SW480 (cell line): ENCODE measurements around the gene DGLUCY.
"Not testable (repeated sequence)": the region's sequence is repeated elsewhere in the genome, so short reads cannot be mapped to it uniquely, and the experiment has no call there.

Source experiments
- DNase-seq: peaks from one replicate; pipeline ENCODE4 v3.0.0-alpha.2; 2016; ENCODE audit warnings: low spot score

Gene DGLUCY

DNA sequence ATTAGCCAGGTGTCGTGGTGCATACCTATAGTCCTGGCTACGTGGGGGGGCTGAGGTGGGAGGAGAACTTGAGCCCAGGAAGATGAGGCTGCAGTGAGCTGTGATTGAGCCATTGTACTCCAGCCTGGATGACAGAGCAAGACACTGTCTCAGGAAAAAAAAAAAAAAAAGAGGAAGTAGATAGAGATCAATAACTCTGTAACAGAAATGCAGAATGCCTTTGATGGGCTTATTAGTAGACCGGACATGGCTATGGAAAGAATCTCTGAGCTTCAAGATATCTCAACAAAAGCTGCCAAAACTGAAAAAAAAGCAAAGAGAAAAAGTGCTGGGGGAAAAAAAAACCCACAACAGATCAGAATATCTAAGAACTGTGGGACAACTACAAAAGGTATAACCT is 93.1 kb downstream of the DGLUCY start:
- no peak for DNase-seq

DNA sequence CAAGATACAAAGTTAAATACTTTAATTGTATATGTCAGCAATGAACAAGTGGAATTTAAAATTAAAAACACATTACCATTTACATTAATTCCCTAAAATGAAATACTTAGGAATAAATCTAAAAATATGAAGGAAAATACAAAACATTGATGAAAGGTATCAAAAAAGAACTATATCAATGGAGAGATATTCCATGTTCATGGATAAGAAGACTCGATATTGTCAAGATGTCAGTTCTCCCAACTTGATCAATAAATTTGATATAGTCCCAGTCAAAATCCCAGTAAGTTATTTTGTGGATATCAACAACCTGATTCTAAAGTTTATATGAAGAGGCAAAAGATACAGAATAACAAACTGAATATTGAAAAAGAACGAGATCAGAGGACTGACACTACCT is 97.1 kb downstream of the DGLUCY start:
- DNase-seq: no peak

DNA sequence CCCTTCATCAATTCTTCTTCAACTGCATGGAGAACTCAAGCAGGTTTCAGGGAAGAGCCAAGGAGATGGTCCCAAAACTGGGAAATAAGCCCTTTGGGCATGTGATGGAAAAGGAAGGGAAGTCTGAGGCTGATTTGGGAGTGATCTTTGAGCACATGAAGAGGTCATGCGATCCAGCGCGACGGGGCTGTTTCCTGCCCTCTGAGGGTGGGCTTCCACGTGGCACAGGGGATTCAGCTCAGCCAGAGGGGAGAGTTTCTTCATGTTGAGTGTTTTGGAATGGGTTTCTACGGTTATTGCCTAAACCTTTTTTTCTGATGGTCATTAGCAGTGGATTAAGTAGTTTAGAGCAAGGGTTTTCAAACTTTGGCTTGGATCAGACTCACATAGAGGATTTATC is 100.4 kb downstream of the DGLUCY start:
- no peak for DNase-seq

DNA sequence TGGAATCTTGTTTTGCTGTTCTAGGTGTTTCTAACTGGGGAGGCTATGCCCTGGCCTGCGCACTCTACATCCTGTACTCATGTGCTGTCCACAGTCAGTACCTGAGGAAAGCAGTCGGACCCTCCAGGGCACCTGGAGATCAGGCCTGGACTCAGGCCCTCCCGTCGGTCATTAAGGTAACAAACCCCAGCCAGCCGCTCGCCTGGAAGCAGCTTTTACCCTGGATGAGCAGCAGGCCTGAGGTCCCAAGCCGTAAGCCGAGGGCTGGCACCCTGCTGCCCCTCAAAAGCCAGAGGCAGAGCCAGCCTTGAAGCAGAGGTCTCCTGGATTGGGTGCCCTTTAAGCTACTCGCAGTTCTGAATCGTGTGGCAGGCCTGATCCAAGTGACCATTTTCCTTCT is 101.5 kb downstream of the DGLUCY start:
- DNase-seq: no peak

DNA sequence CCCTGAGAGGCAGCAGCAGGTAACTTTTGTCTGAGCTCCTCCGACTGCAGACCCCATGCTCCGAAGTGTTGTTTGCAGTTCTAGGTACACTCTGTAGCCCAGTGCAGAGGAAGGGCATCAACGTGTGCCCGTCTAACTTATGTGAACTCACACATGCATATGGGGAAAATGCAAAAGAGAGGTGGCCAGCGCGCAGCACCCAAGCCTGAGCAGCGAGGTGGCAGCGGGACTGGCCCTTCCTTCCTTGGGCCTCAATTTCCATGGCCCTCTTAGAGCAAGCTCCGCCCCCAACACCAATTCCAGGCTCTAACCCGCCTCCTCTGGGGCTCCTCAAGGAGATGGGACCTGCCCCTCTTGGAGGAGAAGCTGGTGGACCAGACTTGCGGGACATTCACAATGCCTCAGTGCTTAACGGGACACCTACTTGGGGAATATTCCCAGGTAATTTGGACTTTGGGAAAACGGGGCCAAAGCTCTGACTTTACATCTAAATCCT is 102.9 kb downstream of the DGLUCY start:
- no peak for DNase-seq

DNA sequence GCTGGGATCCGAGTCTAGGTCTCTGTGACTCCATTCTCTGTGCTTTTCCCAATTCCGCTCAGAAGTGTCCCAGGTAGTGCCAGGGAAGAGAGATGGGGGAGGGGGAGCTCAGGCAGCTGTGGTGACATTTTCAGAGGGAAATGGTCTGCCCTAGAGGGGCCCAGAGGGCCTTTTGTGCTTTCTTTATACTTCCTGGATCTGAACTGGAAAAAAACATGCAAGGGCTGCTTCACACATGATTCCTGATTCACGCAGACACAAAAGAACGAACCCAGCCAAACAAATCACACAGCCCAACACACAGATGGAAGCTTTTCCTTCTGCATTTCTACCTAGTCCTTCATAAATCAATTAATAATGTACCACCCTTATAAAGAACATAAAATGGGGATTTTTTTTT is 104.1 kb downstream of the DGLUCY start:
- DNase-seq: no peak

DNA sequence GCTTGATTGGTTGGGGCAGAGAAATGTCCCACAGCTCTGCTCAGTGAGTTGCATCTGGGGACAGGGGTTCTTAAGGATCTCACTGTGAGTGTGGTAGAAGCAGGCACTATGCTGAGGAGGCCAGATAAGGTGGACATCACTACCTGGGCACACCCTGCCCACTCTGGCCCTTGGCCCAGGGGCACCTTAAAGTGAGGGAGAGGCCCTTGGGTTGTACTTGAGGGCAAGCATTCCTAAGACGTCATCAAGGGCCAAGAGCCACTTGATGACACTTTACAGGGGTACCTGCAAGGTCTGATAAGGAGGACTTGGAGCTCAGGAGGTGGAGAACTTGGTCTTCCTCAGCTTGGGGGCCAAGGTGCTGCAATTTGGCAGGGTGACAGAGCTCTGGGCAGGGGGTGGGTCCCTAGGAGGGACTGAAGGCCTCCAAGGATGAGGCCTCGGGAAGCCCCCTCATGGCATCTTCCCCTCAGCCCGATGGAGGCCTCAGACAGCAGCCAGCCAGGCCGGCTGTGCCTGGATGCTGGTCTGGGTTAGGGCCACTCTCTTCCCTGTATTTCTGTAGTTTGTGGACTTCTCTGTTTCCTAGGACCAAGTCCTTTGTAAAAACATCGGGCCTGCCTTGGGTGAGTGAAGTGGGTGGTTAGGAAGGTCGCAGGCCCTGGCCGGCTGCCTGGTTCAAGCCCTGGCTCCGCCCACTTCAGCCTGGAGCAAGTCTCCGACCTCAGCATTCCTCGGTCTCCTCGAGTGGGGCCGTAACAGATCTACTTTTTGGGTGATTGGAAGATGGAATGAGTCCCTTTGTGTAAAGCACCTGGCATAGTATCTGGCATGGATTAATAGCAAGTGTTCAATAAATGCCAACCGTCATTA is 105.9 kb downstream of the DGLUCY start:
- no peak for DNase-seq

DNA sequence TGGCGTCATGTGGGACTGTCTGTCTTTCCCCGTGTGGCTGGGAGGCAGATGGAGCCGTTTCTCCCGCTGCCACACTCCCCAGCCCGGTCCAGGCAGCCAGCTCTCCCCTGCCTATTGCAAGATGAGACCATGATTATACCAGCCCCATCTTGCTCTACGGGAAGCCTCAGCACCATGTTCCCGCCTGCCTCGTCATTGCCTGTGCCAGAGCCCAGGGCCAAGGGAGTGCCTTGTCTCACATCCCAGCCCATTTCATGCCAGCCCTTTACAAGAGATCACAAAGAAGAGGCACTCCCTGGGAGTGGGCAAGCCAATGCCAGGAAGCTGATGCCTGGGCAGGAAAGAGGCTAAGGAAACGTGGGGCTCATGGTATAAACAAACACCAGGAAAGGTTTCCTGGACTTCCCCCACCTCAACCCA is 106.7 kb downstream of the DGLUCY start:
- DNase-seq: no peak

DNA sequence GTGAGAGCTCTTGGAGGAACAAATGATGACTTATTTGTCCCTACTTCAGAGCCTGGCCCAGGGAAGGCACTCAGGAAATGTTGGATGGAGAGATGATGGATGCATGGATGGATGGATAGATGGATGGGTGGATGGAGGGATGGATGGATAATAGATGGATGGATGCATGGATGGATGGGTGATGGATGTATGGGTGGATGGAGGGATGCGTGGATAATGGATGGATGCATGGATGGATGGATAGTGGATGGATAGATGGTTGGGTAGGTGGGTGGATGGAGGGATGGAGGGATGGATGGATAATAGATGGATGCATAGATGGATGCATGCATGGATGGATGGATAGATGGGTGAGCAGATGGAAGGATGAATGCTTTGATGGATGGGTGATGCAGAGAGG is 107.4 kb downstream of the DGLUCY start:
- no peak for DNase-seq

DNA sequence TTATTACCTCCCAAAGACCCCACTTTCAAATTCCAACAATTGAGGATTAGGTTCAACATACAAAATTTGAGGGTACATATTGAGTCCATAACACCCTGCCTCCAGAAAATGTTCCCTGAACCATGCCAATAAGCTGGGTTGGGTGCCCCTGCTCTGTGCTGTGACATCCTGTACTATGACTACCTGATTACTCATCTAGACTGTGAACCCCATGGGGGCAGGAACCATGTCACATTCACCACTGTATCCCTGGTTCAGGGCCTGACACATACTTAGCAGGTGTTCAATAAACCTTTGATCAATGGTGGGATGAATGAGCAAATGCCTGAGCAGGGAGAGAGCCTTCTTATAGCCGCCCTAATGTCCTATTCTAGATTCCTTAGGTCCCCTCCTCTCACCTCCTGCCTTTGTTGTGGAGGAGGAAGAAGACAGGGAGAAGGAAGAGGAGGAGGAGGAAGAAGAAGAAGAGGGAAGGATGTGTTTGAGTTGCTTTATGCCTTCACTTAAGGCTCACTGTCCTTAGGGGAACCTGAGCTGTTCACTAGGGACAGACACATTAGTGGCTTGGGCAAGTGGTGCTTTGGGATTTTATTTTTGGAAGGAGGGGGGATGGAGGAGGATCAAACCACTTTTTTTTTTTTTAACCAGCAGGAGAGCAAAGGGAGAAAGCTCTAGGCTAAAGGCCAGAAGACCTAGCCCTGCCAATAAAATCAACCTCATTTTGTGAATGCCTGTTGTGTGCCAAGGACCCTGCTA is 109.3 kb downstream of the DGLUCY start:
- DNase-seq: no peak

DNA sequence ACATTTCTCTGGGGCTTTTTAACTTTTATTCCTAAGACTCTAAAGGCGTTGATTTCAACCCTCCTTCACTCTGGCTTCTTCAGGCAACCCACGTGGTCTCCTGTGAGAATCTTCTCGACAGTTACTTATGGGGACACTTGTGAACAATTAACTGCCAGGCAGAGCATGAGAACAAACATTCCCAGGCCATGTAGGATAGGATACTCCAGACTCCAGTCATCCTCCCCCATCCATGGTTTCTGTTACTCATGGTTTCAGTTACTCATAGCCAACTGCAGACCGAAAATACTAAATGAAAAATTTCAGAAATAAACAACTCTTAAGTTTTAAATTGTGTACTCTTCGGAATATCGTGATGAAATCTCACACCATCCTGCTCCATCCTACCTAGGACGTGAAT is 111.2 kb downstream of the DGLUCY start:
- DNase-seq: no peak

DNA sequence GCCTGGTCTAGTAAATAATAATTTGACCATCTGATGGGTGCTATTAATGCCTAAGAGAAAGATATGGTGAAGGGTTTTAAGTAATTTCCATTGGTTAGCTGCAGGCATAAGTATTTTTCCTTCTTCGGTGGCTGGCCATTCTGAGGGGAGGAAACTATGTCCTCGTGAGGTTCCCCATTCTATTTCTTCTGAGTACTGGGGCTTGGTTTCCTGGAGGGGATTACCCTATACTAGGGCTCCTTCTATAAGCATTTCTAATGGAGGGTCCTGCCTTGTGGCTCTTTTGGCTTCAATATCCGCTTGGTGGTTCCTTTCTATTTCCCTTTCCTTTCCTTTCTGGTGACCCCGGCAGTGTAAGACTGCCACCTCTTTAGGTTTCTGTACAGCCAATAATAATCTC is 112.5 kb downstream of the DGLUCY start:
- DNase-seq: not testable (repeated sequence)

DNA sequence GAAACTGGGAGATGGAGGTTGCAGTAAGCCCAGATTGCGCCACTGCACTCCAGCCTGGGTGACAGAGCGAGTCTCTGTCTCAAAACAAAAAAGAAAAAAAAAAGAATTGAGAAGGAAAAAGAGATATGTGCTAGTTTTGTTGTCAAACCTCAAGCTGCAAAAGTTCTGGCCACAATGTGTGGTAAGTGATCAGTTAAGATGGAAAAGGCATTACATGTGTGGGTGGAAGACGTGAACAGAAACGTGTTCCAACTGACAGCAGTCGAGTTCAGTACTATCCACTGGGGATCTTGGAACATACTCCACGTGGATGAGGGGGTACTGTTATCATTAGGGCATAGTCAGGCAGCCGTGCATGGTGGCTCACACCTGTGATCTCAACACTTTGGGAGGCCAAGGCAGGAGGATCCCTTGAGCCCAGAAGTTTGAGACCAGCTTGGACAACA is 113.3 kb downstream of the DGLUCY start:
- no peak for DNase-seq

DNA sequence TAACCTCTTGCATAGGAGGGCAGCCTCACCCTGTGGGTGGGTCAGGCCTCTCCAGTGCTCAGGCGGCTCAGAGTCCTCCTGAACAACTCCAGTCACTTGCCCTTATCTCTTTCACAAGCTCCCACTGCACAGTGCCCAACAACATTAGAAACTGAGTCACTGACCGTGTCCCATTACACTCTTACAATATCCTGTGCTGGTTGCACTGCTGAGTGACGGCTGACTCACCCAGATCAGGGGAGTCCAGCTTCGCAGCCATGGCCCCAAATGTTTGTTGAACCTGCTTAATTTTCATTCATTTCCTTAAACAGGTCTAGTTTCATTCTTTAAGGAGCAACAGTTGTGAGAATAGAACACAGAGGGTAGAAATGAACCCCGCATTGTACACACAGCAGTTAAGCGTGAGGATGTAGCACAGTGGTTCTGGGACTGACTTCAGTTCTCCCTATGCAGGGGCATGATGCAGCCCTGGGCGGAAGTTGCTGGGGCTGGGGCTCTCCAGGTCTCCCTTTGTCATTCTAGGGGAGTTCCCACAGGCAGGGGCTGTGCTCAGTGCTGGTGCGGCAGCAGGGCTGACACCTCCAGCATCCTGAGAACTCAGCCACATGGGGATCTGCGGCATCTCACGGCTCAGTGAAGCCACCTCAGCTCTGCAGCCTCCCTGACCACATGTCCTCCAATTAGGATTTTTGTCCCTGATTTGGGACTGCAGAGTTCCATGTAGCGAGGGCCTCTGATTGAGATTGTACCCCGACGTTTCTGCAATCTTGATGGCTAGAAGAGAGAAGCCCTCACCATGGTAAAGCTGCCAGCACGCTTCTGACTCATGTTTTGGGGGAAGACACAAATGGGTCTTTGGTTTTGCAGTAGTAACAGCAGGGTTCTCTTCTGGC is 114.5 kb downstream of the DGLUCY start:
- DNase-seq: no peak

DNA sequence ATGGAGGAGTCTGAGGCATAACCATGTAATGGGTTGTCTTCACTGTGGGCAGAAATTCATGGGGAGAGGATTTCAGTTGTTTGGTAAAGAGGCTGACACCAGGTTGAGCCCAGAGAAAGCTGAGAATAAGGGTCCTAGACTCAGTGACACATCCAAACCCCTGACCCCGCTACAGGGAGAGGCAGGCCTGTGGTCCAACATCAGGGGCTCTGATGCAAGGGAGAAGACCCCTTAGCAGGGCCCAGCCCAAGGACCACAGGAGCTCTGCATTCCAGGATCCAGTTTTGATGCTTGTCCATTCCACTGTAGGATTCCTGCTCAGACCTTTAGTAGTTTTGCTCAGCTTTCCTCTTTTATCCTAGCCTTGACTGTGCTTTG is 115.1 kb downstream of the DGLUCY start:
- DNase-seq: no peak

DNA sequence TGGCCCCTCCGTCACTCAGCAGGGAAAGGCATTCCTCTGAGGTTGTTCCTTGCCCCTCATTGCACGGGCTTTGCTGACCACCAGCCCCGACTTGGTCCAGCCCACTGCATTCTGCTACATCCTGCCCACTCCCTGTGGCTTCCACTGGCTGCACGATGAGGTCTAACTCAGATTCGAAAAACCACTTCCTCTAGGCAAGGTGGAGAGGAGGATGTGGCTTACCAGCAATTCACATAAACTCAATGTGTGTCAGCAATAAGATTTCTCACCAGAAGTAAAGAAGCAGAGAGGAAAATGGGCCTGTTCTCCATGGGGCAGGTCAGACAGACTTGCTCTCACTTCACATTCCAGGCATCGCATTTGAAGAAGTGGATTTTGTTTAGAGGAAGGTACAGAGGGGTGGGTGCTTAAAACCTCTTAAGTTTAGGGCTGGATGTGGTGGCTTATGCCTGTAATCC is 115.9 kb downstream of the DGLUCY start:
- peak; percentile 58 for DNase-seq

DNA sequence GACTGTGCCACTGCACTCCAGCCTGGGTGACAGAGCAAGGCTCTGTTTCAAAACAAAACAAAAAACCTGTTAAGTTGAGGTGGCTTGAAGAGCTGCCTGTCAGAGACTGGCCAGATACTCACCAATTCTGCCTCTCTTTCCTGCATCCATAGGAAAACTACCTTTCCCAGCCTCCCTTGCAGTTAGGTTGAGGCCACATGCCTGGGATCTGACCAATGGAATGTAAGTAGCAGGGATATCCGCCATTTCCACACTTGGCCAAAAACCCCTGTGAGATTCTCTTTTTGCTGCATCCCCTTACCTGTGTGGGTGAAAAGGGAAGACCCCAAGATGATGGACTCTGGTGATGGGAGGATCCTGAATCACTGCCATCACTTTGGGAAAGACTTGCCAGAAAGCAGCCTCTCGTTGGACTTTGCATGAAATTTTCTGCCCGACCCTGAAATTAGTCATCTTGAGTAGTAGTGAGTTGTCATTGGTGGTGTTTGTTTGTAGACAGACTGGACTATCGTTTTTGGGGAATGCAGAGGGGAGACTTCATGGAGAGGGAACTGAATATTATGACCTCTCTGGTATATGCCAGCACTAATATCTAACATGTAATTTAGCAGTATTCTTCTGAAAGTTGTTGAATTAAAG is 116.6 kb downstream of the DGLUCY start:
- no peak for DNase-seq

DNA sequence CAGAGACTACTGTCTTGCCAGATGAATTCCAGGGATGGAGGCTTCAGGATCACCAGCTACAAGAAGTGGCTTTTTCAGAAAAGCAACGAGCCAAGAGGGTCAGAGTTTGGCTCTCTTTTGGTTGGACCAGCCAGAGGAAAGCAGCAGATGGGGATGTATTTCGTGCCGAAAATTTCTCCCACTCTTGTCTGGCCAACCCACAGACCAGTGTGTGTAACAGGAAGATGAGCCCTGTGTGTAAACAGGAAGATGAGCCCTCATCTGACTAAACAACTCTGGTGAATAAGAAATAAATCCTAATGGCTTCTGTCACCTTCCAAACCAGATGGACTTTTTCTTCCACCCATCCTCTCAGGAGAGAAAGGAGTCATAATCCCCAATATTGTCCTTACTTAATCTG is 117.6 kb downstream of the DGLUCY start:
- DNase-seq: no peak

DNA sequence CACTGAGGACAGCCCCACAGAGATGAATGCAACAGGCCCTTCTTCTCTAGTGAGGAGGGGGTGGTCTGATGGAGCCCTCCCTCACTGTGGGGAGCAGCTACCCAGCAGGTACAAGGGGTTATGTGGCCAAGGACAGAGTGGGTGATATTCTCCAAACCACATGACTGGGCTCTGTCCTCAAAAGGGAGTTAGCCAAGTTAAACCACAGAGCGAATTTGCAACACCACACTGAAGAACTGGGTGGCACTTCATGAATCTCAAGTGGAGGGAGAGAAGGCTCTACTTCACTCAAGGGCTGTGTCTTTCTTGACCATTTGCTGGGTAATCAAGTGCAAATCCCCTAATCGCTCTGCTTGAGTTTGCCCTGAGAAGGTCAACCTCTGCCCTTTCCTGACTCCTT is 118.2 kb downstream of the DGLUCY start:
- no peak for DNase-seq

DNA sequence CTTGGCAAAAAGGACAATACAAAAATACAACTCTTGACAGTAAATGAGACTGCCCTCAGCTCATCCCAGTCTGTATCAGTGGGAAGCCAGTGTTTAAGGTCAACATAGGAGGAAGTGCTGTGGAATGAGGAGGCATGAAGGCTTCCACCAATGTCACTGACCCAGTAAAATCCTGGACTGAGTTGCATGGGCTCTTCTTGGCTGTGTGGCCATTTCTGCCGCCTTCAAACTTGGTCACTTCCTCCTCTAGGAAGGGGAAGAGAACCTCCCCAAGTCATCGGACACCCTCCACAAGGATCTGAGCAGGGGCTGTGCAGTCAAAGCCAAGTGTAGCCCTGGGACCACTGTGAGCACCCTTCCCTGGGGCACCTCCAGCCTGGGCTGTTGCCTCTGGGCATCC is 118.7 kb downstream of the DGLUCY start:
- DNase-seq: no peak

DNA sequence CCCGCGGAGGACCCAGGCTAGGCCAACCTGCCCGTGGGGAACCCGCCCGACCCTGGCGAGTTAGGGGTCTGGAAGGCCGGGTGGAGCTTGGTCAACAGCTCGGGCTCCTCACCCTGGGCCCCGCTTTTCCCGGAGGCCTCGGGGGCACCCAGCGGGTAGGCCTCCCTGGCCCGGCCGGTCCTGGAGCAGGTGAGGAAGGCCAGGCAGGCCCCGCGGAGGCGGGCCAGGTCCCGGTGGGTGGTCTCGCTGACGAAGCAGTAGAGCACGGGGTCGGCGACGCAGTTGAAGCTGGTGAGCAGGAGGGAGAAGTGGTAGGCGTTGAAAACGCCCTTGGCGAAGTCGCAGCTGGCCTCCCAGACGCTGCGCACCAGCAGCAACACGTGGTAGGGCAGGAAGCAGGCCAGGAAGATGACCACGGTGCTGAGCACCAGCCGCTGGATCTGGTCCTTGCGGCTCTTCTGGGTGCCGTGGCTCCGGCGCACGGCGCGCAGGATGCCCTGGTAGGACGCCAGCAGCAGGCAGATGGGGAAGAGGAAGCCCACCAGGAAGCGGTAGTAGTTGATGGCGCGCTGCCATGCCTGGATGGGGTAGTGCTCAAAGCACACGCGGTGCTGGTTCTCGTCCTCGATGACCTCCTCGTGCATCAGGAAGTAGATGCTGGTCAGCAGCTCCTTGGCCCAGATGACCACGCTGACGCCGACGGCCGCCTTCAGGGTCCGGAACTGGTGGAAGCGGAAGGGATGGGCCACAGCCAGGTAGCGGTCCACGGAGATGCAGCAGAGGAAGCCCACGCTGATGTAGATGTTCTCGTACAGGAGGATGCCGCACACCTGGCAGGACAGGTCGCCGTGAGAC is 120.3 kb downstream of the DGLUCY start:
- DNase-seq: no peak
